NB4 (cell line): ENCODE data around the gene OR10H4.

Source experiments
- POLR2A ChIP-seq: IDR thresholded peaks from 2 replicates; pipeline ENCODE4 v1.6.1; 2011; ENCODE audit warnings: mild to moderate bottlenecking; ENCODE audit not compliant: insufficient read length; ENCODE audit errors: extremely low read depth
- TF ChIP-seq, protein P1 (sequence below): IDR thresholded peaks from one replicate; pipeline ENCODE4 v1.5.1; 2012; ENCODE audit warnings: low read depth, low read length

- TF ChIP-seq POLR2A = no peak
- TF ChIP-seq, protein P1, sequence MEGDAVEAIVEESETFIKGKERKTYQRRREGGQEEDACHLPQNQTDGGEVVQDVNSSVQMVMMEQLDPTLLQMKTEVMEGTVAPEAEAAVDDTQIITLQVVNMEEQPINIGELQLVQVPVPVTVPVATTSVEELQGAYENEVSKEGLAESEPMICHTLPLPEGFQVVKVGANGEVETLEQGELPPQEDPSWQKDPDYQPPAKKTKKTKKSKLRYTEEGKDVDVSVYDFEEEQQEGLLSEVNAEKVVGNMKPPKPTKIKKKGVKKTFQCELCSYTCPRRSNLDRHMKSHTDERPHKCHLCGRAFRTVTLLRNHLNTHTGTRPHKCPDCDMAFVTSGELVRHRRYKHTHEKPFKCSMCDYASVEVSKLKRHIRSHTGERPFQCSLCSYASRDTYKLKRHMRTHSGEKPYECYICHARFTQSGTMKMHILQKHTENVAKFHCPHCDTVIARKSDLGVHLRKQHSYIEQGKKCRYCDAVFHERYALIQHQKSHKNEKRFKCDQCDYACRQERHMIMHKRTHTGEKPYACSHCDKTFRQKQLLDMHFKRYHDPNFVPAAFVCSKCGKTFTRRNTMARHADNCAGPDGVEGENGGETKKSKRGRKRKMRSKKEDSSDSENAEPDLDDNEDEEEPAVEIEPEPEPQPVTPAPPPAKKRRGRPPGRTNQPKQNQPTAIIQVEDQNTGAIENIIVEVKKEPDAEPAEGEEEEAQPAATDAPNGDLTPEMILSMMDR = no peak
Observed at GRCh38 chr19:15913830-15914229, 35.0 kb upstream of the OR10H4 start.
